Upper lobe of left lung (tissue), 6 donors: ENCODE measurements around the gene ASCC1. TPM values are rescaled to one million over a fixed set of nuclear protein-coding genes. Genes with fewer than 3 reads are reported as not detected.

Experiments used
- ATAC-seq, 2 donors: fragments of 200-7000 bp; cut with Tn5 transposase; one replicate each; pipeline ENCODE4 v1.9.1; 2022; ENCODE audit warnings: mild to moderate bottlenecking in 2 of 2, moderate library complexity in 2 of 2; ENCODE audit not compliant: low FRiP score in 2 of 2
- DNase-seq, 2 donors: peaks; one replicate each; pipeline ENCODE4 v3.0.0-alpha.2; 2019 to 2020
- H3K27ac ChIP-seq, 4 donors: fragments of 200-600 bp; sonication (generic); one replicate each; pipeline ENCODE4 v1.5.1; 2016 to 2019
- H3K27me3 ChIP-seq, 4 donors: fragments of 200-600 bp; sonication (generic); one replicate each; pipeline ENCODE4 v1.5.1; 2017 to 2019
- H3K36me3 ChIP-seq, 4 donors: fragments of 200-600 bp; sonication (generic); one replicate each; pipeline ENCODE4 v1.5.1; 2016 to 2019
- H3K4me1 ChIP-seq, 4 donors: fragments of 200-600 bp; sonication (generic); one replicate each; pipeline ENCODE4 v1.5.1; 2018 to 2019
- H3K4me3 ChIP-seq, 4 donors: fragments of 200-600 bp; sonication (generic); one replicate each; pipeline ENCODE4 v1.5.1; 2017 to 2019; ENCODE audit warnings: mild to moderate bottlenecking in 2 of 4, moderate library complexity in 1 of 4
- H3K9me3 ChIP-seq, 4 donors: fragments of 200-600 bp; sonication (generic); one replicate each; pipeline ENCODE4 v1.5.1; 2018 to 2019
- CTCF ChIP-seq, 6 experiments: fragments of 450-650 bp in 4 of 6; fragments of 200-600 bp in 2 of 6; sonication (generic) in 2 of 6; IDR thresholded peaks; one replicate each; pipeline ENCODE4 v1.5.1; 2016 to 2019; ENCODE audit warnings: antibody characterized with exemption in 6 of 6
- EP300 ChIP-seq, 4 donors: sonication (generic); formaldehyde crosslinking; IDR thresholded peaks; one replicate each; pipeline ENCODE4 v1.5.1; 2017; ENCODE audit warnings: antibody characterized with exemption in 4 of 4, control low read depth in 2 of 4
- POLR2A ChIP-seq, 4 donors: fragments of 450-650 bp; IDR thresholded peaks; one replicate each; pipeline ENCODE4 v1.5.1; 2016 to 2017; ENCODE audit warnings: antibody characterized with exemption in 4 of 4, mild to moderate bottlenecking in 2 of 4
- POLR2AphosphoS5 ChIP-seq, 2 donors: sonication (generic); formaldehyde crosslinking; IDR thresholded peaks; one replicate each; pipeline ENCODE4 v1.5.1; 2017; ENCODE audit warnings: antibody characterized with exemption in 2 of 2
- WGBS, 2 donors: methylation state at CpG; one replicate each; pipeline ENCODE4 v1.1.5; 2017 to 2018; 5-methylcytosine and 5-hydroxymethylcytosine counted together
- total RNA-seq, 6 donors: library from RNA; depleted of rRNA in 4 of 6; stranded (reverse); fragments of >200 nt in 4 of 6; gene quantifications; one replicate each; pipeline versions ENCODE4 v1.1.0 to v1.2.1, GENCODE V29; 2016 to 2021
- donor health status: DM: no; HTN: no; CAD: no; lungs with moderate emphysema.
- donor health status: DM: no; HTN: yes; CAD: no; lungs with severe emphysema.

The ASCC1 gene
- total RNA-seq, 6 donors from 2014 or later: 20.4 to 40.7 (median 24.4) TPM

GRCh38 chr10:72106154-72106849 is 109.8 kb downstream of the ASCC1 start:
- DNase-seq: no peak
- 89 to 92% methylated on average over 2 of the region's 2 CpGs for WGBS, 2 donors
- ATAC-seq: no peak
- Histone ChIP-seq H3K4me1 (peaks cover 0 to 4% (median 0%) of the 10 kb centered on the region in 4 donors), H3K4me3 (no peak overlapping the region), H3K27me3 (no peaks in the 10 kb centered on the region), H3K36me3 (peaks cover 1 to 20% (median 6%) of the 10 kb centered on the region in 4 donors), H3K27ac (no peak overlapping the region), H3K9me3 (no peaks in the 10 kb centered on the region)
- no peak for TF ChIP-seq POLR2AphosphoS5 (IDR thresholded peaks at IDR 0.05)
- no peak for TF ChIP-seq POLR2A (IDR thresholded peaks at IDR 0.05)
- no peak for TF ChIP-seq EP300 (IDR thresholded peaks at IDR 0.05)
- TF ChIP-seq CTCF (IDR thresholded peaks at IDR 0.05): no peak

- ATAC-seq (no peak), DNase-seq (no peak)
- Histone ChIP-seq H3K9me3 (no peaks in the 10 kb centered on the region), H3K4me1 (peaks cover 0 to 4% (median 0%) of the 10 kb centered on the region in 4 donors), H3K27me3 (no peaks in the 10 kb centered on the region), H3K27ac (no peak overlapping the region), H3K36me3 (peaks cover 4 to 26% (median 8%) of the 10 kb centered on the region in 4 donors), H3K4me3 (no peak overlapping the region)
- TF ChIP-seq EP300 (IDR thresholded peaks at IDR 0.05): no peak
- TF ChIP-seq CTCF (IDR thresholded peaks at IDR 0.05): no peak
- no peak for TF ChIP-seq POLR2A (IDR thresholded peaks at IDR 0.05)
- no peak for TF ChIP-seq POLR2AphosphoS5 (IDR thresholded peaks at IDR 0.05)
- WGBS, 2 donors: 95 to 98% methylated on average over 5 of the region's 5 CpGs
These were observed 110.4 kb downstream of the ASCC1 start for GRCh38 chr10:72105710-72106109.

- Histone ChIP-seq H3K4me3 (no peak overlapping the region), H3K4me1 (peaks cover 0 to 4% (median 0%) of the 10 kb centered on the region in 4 donors), H3K9me3 (no peaks in the 10 kb centered on the region), H3K27me3 (no peaks in the 10 kb centered on the region), H3K27ac (no peak overlapping the region), H3K36me3 (peaks cover 4 to 26% (median 8%) of the 10 kb centered on the region in 4 donors)
- DNase-seq (no peak), ATAC-seq (no peak)
- TF ChIP-seq EP300 (IDR thresholded peaks at IDR 0.05) (no peak), POLR2AphosphoS5 (IDR thresholded peaks at IDR 0.05) (no peak), POLR2A (IDR thresholded peaks at IDR 0.05) (no peak), CTCF (IDR thresholded peaks at IDR 0.05) (no peak)
- 97 to 99% methylated on average over 6 to 8 of the region's 9 CpGs for WGBS, 2 donors
These were observed 111.0 kb downstream of the ASCC1 start for GRCh38 chr10:72105098-72105475.

GRCh38 chr10:72104472-72105097 is 111.5 kb downstream of the ASCC1 start:
- peak in 1 of 2 donors; percentile 38 for ATAC-seq
- TF ChIP-seq EP300 (IDR thresholded peaks at IDR 0.05) (no peak), CTCF (IDR thresholded peaks at IDR 0.05) (no peak), POLR2AphosphoS5 (IDR thresholded peaks at IDR 0.05) (no peak), POLR2A (IDR thresholded peaks at IDR 0.05) (no peak)
- DNase-seq: no peak
- Histone ChIP-seq H3K9me3 (no peaks in the 10 kb centered on the region), H3K36me3 (peaks cover 4 to 26% (median 8%) of the 10 kb centered on the region in 4 donors), H3K4me3 (no peak overlapping the region), H3K27ac (no peak overlapping the region), H3K27me3 (no peaks in the 10 kb centered on the region), H3K4me1 (peaks cover 0 to 4% (median 0%) of the 10 kb centered on the region in 4 donors)
- 80 to 88% methylated on average over 8 of the region's 8 CpGs for WGBS, 2 donors
